ENCODE measurements around the gene ZBTB21. TPM values are rescaled to one million over a fixed set of nuclear protein-coding genes. Genes with fewer than 3 reads are reported as not detected.

ZBTB21 gene
- polyA plus RNA-seq, 2 of the 4 experiments (the other 2 are of a cell fraction) = 5.4 to 13.1 TPM

DNA sequence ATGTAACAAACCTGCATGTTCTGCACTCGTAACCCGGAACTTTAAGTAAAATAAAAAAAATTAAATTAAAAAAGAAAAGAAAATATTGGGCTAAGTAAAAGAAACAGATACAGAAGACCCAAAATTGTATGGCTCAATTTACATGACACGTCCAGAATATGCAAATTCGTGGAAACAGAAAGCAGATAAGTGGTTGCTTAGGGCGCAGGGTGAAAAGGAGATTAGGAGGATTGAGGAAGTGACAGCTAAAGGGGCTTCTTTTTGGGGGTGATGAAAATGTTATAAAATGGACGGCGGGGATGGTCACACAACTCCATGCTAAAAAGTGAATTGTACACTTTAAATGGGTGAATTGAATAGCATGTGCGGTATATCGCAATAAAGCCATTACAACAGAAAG lies 27.4 kb upstream of the ZBTB21 start:
- no peak for DNase-seq (ENCODE audit: low read depth in 1 of 2, low spot score in 1 of 2)

DNA sequence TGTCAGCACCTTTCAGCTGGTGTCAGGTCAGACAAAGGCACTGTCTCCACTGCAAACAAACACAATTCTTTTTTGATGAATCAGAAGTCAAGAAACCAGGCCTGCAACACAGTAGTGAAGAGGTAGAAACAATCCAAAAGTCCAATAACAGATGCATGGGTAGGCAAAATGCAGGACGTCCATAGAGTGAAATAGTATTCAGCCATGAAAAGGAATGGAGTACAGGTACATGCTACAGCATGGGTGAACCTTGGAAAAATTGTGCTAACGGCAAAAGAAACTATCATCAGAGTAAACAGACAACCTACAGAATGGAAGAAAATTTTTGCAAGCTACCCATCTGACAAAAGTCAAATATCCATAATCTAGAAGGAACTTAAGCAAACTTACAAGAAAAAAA lies 26.2 kb upstream of the ZBTB21 start:
- no peak overlapping the region for H3K4me3 ChIP-seq
- no peak overlapping the region for H3K4me2 ChIP-seq
- ChIA-PET POLR2A (no interaction called here), CTCF (interaction anchor here (0.8 to 1.0 kb wide), 2 partner anchors 71 to 82 kb away, joined by 3 read pairs; no protein-coding TSS in a partner anchor)
- ATAC-seq (no peak), FAIRE-seq (no peak), DNase-seq (ENCODE audit: low read depth in 1 of 2, low spot score in 1 of 2) (no peak)
- H3K4me1 ChIP-seq = peaks cover 5% of the 10 kb centered on the region; the same call in 2 of the 3 replicates
- H3K9me3 ChIP-seq = no peaks in the 10 kb centered on the region
- TF ChIP-seq CHD2 (IDR thresholded peaks at IDR 0.05; ENCODE audit: low read length, partially characterized antibody) (no peak), ZFP36 (IDR thresholded peaks at IDR 0.05; ENCODE audit: borderline replicate concordance, partially characterized antibody) (no peak)
- TF ChIP-seq, protein P1, sequence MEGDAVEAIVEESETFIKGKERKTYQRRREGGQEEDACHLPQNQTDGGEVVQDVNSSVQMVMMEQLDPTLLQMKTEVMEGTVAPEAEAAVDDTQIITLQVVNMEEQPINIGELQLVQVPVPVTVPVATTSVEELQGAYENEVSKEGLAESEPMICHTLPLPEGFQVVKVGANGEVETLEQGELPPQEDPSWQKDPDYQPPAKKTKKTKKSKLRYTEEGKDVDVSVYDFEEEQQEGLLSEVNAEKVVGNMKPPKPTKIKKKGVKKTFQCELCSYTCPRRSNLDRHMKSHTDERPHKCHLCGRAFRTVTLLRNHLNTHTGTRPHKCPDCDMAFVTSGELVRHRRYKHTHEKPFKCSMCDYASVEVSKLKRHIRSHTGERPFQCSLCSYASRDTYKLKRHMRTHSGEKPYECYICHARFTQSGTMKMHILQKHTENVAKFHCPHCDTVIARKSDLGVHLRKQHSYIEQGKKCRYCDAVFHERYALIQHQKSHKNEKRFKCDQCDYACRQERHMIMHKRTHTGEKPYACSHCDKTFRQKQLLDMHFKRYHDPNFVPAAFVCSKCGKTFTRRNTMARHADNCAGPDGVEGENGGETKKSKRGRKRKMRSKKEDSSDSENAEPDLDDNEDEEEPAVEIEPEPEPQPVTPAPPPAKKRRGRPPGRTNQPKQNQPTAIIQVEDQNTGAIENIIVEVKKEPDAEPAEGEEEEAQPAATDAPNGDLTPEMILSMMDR (IDR thresholded peaks at IDR 0.05) = no peak
- WGBS (ENCODE audit: missing lambda C conversion rate) = 31% methylated on average over 2 of the region's 2 CpGs
- H3K27ac ChIP-seq = no peak overlapping the region

More for the DNA sequence above, 27.4 kb upstream of the ZBTB21 start:
- 89% methylated on average over 9 of the region's 9 CpGs for WGBS (ENCODE audit: missing lambda C conversion rate)
- TF ChIP-seq EHF (CRISPR knock-in tag; IDR thresholded peaks at IDR 0.05) = no peak
- no peak for TF ChIP-seq FOXS1 (CRISPR knock-in tag; IDR thresholded peaks at IDR 0.05)
- TF ChIP-seq, protein P2, sequence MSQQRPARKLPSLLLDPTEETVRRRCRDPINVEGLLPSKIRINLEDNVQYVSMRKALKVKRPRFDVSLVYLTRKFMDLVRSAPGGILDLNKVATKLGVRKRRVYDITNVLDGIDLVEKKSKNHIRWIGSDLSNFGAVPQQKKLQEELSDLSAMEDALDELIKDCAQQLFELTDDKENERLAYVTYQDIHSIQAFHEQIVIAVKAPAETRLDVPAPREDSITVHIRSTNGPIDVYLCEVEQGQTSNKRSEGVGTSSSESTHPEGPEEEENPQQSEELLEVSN (IDR thresholded peaks at IDR 0.05; ENCODE audit: borderline replicate concordance, low read depth) = no peak
- no peak for TF ChIP-seq EHMT2 (IDR thresholded peaks at IDR 0.05; ENCODE audit: low read depth)
- ChIA-PET POLR2A (no interaction called here), CTCF (interaction anchor here (1.2 to 1.8 kb wide), 3 partner anchors 58 to 80 kb away, joined by 4 read pairs; no protein-coding TSS in a partner anchor)
- FAIRE-seq (no peak), ATAC-seq (no peak)
- H3K4me1 ChIP-seq = peaks cover 5% of the 10 kb centered on the region; the same call in 2 of the 3 replicates
- H3K27ac ChIP-seq = no peak overlapping the region
- no peak overlapping the region for H3K4me3 ChIP-seq
- H3K9me3 ChIP-seq = no peaks in the 10 kb centered on the region
- no peak overlapping the region for H3K4me2 ChIP-seq

DNA sequence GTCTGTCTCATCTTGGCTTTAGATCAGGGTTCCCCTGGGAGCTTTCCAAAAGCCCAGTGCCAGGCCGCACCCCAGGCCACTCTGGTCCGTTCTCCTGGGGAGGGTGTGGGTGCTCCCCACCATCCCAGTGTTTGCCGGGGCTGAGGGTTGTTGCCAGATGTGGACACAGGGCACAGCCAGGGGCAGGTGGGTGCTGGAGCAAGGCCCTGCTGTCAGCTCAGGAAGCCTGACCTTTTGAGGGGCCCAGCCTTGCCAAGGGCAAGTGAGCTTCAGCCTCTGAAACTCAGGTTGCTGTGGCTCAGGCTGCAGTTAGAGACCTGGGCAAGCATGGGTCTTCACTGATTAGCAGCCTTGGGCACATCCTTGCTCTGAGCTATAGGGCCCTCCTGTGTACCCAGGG lies 22.8 kb upstream of the ZBTB21 start:
- FAIRE-seq = no peak
- TF ChIP-seq NR3C1 (IDR thresholded peaks at IDR 0.05) (no peak), HDAC2 (IDR thresholded peaks at IDR 0.05) (no peak), HOXB5 (CRISPR knock-in tag; IDR thresholded peaks at IDR 0.05) (no peak), POLR2A (IDR thresholded peaks at IDR 0.05; ENCODE audit: low read length) (no peak), TFCP2L1 (CRISPR knock-in tag; IDR thresholded peaks at IDR 0.05) (no peak), CBX8 (IDR thresholded peaks at IDR 0.05) (no peak), JUNB (IDR thresholded peaks at IDR 0.05) (no peak), CEBPB (IDR thresholded peaks at IDR 0.05) (no peak)
- TF ChIP-seq, protein P3, sequence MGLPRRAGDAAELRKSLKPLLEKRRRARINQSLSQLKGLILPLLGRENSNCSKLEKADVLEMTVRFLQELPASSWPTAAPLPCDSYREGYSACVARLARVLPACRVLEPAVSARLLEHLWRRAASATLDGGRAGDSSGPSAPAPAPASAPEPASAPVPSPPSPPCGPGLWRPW (IDR thresholded peaks at IDR 0.05) = no peak
- TF ChIP-seq, protein P4, sequence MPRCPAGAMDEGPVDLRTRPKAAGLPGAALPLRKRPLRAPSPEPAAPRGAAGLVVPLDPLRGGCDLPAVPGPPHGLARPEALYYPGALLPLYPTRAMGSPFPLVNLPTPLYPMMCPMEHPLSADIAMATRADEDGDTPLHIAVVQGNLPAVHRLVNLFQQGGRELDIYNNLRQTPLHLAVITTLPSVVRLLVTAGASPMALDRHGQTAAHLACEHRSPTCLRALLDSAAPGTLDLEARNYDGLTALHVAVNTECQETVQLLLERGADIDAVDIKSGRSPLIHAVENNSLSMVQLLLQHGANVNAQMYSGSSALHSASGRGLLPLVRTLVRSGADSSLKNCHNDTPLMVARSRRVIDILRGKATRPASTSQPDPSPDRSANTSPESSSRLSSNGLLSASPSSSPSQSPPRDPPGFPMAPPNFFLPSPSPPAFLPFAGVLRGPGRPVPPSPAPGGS (IDR thresholded peaks at IDR 0.05) = no peak
- ChIA-PET POLR2A (no interaction called here), CTCF (interaction anchor here (1.2 kb wide), 2 partner anchors 84 to 112 kb away, joined by 3 read pairs; no protein-coding TSS in a partner anchor)
- DNase-seq (ENCODE audit: low read depth in 1 of 2, low spot score in 1 of 2) = no peak
- no peak overlapping the region for H3K4me3 ChIP-seq
- no peak overlapping the region for H3K27ac ChIP-seq
- H3K4me1 ChIP-seq = no peaks in the 10 kb centered on the region
- WGBS (ENCODE audit: missing lambda C conversion rate) = 78% methylated on average over 3 of the region's 3 CpGs
- H3K9me3 ChIP-seq = no peaks in the 10 kb centered on the region
- no peak overlapping the region for H3K4me2 ChIP-seq
- no peak for ATAC-seq

DNA sequence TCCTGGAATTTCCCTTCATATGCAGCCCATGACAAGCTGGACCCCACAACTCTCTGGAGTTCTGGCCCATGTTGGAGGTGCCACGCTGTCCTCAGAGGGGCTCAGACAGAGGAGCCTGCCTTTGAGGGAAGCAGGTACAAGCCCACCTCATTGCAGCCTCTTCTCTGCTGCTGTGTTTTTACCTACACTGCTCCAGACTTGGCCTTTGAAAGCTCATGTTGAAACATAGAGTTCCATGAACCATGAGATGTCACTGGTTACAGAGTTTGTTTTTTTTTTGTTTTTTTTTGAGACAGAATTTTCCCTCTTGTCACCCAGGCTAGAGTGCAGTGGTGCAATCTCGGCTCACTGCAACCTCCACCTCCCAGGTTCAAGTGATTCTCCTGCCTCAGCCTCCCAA lies 22.1 kb upstream of the ZBTB21 start:
- H3K27ac ChIP-seq = no peak overlapping the region
- H3K4me1 ChIP-seq = no peaks in the 10 kb centered on the region
- H3K4me2 ChIP-seq = no peak overlapping the region
- FAIRE-seq (no peak), ATAC-seq (no peak), DNase-seq (ENCODE audit: low read depth in 1 of 2, low spot score in 1 of 2) (no peak)
- H3K4me3 ChIP-seq = no peak overlapping the region
- ChIA-PET CTCF (interaction anchor here (0.6 to 1.2 kb wide), 3 partner anchors 91 to 621 kb away, joined by 3 to 5 read pairs (median 3); no protein-coding TSS in a partner anchor), POLR2A (no interaction called here)
- 15% methylated on average over 2 of the region's 2 CpGs for WGBS (ENCODE audit: missing lambda C conversion rate)
- no peaks in the 10 kb centered on the region for H3K9me3 ChIP-seq
- no peak for TF ChIP-seq NR3C1 (IDR thresholded peaks at IDR 0.05)
- TF ChIP-seq, protein P5, sequence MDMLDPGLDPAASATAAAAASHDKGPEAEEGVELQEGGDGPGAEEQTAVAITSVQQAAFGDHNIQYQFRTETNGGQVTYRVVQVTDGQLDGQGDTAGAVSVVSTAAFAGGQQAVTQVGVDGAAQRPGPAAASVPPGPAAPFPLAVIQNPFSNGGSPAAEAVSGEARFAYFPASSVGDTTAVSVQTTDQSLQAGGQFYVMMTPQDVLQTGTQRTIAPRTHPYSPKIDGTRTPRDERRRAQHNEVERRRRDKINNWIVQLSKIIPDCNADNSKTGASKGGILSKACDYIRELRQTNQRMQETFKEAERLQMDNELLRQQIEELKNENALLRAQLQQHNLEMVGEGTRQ (IDR thresholded peaks at IDR 0.05) = no peak
- no peak for TF ChIP-seq HDAC2 (IDR thresholded peaks at IDR 0.05)

Measured in A549 (cell line).